Germinal center (tissue), 1 donor: ENCODE measurements around the gene CYFIP2.

ENCODE experiments used
- DNase-seq: peaks from one replicate; pipeline ENCODE4 v3.0.0; 2012; ENCODE audit warnings: mixed read lengths, low spot score

The CYFIP2 gene

GRCh38 chr5:157358871-157359270 lies 92.9 kb downstream of the CYFIP2 start:
- DNase-seq = no peak

DNA sequence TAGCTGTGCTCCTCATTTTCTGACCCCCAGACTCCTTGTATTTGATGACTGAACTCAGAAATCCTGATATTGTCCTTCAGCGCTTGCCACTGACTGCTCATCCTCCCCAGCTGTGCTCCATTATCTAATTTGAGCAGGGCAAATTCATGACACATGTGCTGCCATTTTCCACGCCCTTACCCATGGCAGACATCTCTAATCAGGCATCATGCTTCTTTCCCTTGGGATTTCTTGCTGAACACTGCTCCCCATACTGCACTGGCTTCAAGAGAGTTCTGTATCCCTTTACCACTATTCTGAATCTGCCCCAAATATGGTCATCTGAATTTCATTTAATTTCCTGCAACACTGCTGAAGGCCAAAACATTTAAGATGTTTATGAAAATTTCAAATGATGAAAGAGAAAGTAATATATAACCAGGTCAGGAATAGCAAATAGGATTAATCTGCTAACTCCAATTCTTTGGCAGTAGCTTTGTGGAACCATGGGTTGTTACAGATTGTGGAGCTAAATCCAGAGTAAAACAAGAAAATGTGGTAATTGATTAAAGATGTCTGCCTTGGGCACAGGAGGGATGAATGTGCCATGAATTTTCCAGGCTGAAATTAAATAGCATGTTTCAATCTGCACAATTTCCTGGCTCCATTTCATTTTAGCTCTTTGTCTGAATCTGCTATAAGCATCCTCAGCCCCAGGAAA lies 93.6 kb downstream of the CYFIP2 start:
- DNase-seq = no peak

DNA sequence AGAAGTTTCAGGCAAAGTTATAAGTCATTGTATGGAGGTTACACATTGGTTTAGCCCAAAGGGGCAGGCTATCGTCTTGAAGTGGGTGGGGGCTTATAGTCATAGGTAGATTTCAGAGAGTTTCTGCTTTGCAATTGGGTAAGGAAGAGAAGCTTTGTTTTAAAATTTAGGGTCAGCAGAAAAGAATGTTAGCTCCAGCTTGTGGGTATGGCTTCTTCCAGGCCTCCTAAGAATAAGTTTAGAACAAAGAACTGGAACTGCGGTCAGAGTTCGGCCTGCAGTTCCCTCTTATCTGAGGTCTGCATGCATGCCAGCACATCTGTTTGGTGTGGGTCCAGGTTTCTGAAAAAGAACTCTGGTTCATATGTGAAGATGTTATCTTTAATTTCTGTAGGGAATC lies 96.1 kb downstream of the CYFIP2 start:
- DNase-seq = no peak

- no peak for DNase-seq
These were observed 96.6 kb downstream of the CYFIP2 start for GRCh38 chr5:157362502-157362901.

GRCh38 chr5:157362982-157363381 lies 97.1 kb downstream of the CYFIP2 start:
- no peak for DNase-seq

GRCh38 chr5:157365732-157366131 lies 99.8 kb downstream of the CYFIP2 start:
- DNase-seq = no peak

GRCh38 chr5:157366741-157367674 lies 101.1 kb downstream of the CYFIP2 start:
- no peak for DNase-seq

- DNase-seq = no peak
These were observed 103.6 kb downstream of the CYFIP2 start for GRCh38 chr5:157369507-157369906.

GRCh38 chr5:157370967-157371366 lies 105.0 kb downstream of the CYFIP2 start:
- no peak for DNase-seq

GRCh38 chr5:157371655-157372471 lies 105.9 kb downstream of the CYFIP2 start:
- DNase-seq = no peak

DNA sequence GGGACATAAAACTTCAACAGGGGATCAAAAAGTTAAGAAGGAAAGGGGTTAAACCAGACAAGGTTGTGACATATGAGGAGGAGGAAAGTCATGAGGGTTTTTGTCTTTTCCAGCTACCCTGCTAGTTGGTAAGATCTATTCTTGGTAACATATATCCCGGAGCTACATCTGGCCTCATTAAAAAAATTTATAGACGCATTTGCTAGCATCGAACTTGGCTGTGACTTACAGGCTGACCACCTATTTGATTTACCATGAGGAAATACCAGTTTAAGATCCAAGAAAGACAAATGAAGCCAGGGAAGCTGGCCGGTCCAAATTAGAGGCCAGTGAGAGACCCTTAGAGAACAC lies 106.5 kb downstream of the CYFIP2 start:
- DNase-seq = no peak

DNA sequence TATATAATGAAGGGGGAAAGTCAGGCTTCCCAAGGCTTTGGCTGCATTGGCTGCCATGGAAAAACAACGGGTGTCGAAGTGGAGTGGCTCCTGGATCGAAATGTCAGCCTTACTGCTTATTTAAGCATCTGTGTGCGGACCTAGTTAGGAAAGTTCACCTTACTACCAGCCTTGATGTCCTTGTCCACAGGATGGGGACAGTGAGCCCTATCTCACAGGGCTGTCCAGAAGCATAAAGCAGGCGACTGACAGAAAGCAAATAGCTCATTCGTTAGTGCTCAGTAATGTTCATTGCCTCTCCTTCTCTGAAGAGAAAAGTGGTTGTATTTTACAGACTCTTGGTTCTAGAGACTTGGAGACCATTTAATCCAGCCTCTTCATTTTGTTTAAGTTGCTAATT lies 112.6 kb downstream of the CYFIP2 start:
- no peak for DNase-seq

- no peak for DNase-seq
These were observed 114.1 kb downstream of the CYFIP2 start for GRCh38 chr5:157379983-157380382.

- no peak for DNase-seq
These were observed 115.8 kb downstream of the CYFIP2 start for GRCh38 chr5:157381746-157382145.

DNA sequence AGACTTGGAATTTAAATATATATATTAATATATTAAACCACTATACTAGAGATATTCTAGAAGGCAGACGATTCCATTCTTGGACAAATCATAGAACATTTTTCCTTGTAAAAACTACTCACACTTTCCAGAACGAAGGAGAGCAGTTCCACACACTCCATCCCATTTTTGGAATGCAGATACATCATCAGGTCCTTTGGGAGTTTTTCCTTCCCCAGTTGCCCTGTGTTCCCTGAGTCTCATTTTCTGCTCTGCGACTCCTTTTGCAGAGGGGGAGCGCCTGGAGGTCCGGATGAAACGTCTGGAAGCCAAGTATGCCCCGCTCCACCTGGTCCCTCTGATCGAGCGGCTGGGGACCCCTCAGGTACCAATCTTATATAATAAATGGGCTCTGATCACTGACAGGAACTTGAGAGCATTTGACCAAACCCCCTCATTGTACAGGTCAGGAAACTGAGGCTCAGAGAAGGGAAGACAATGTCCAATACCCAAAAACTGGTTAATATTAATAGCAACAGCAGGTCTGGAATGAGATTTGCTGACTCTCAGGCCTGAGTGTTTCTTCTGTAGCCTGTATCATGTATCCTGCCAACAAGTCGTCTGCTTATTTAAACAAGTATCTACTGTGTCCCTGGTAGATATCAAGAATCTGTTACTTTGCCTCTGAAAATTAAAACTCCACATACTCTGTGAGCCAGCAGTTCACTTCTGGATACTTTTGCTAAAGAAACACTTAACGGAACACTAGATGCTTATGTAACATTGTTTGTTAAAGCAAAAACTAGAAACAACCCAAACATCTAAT lies 117.3 kb downstream of the CYFIP2 start:
- no peak for DNase-seq

GRCh38 chr5:157384971-157385709 lies 119.2 kb downstream of the CYFIP2 start:
- DNase-seq = no peak

- DNase-seq = no peak
These were observed 121.2 kb downstream of the CYFIP2 start for GRCh38 chr5:157387041-157387563.

GRCh38 chr5:157387683-157388093 lies 121.8 kb downstream of the CYFIP2 start:
- DNase-seq = no peak

- DNase-seq = no peak
These were observed 122.3 kb downstream of the CYFIP2 start for GRCh38 chr5:157388111-157388710.

GRCh38 chr5:157389103-157389502 lies 123.2 kb downstream of the CYFIP2 start:
- no peak for DNase-seq
